ENCODE data around the gene STPG2.

Gene STPG2

GRCh38 chr4:98092833-98093439, 50.3 kb downstream of the STPG2 start:
- no peak for DNase-seq

GRCh38 chr4:98081936-98082335, 61.3 kb downstream of the STPG2 start:
- no peak for DNase-seq

- DNase-seq = no peak
Measured at GRCh38 chr4:98068495-98068894, 74.8 kb downstream of the STPG2 start.

GRCh38 chr4:98055800-98056501, 87.3 kb downstream of the STPG2 start:
- DNase-seq = no peak

- no peak for DNase-seq
Measured at GRCh38 chr4:98046665-98047064, 96.6 kb downstream of the STPG2 start.

- no peak for DNase-seq
Measured at GRCh38 chr4:98030059-98030458, 113.2 kb downstream of the STPG2 start.

GRCh38 chr4:98027827-98028226, 115.4 kb downstream of the STPG2 start:
- no peak for DNase-seq

- no peak for DNase-seq
Measured at GRCh38 chr4:98026362-98026761, 116.9 kb downstream of the STPG2 start.

- DNase-seq = no peak
Measured at GRCh38 chr4:98006814-98007412, 136.4 kb downstream of the STPG2 start.

GRCh38 chr4:98006060-98006459, 137.2 kb downstream of the STPG2 start:
- no peak for DNase-seq

GRCh38 chr4:98000940-98001339, 142.3 kb downstream of the STPG2 start:
- no peak for DNase-seq

- DNase-seq = no peak
Measured at GRCh38 chr4:97998203-97998602, 145.1 kb downstream of the STPG2 start.

- DNase-seq = no peak
Measured at GRCh38 chr4:97994765-97995465, 148.4 kb downstream of the STPG2 start.

GRCh38 chr4:97990409-97990808, 152.9 kb downstream of the STPG2 start:
- no peak for DNase-seq

- DNase-seq = no peak
Measured at GRCh38 chr4:97987019-97987648, 156.1 kb downstream of the STPG2 start.

- peak; percentile 24 for DNase-seq
Measured at GRCh38 chr4:97984545-97985131, 158.6 kb downstream of the STPG2 start.

GRCh38 chr4:97978791-97979488, 164.3 kb downstream of the STPG2 start:
- DNase-seq = no peak

- DNase-seq = no peak
Measured at GRCh38 chr4:97953171-97953941, 189.9 kb downstream of the STPG2 start.

GRCh38 chr4:97952763-97953162, 190.5 kb downstream of the STPG2 start:
- DNase-seq = no peak

GRCh38 chr4:97950836-97951235, 192.4 kb downstream of the STPG2 start:
- DNase-seq = no peak

- no peak for DNase-seq
Measured at GRCh38 chr4:97942951-97943350, 200.3 kb downstream of the STPG2 start.
